Esophagus muscularis mucosa (tissue), 4 donors: Measurements from ENCODE around the gene EARS2.

ENCODE experiments used
- EP300 ChIP-seq: sonication (generic); formaldehyde crosslinking; IDR thresholded peaks from one replicate; pipeline ENCODE4 v1.6.1; 2017; ENCODE audit warnings: antibody characterized with exemption
- POLR2A ChIP-seq: fragments of 450-650 bp; IDR thresholded peaks from one replicate; pipeline ENCODE4 v1.6.1; 2017; ENCODE audit warnings: antibody characterized with exemption, moderate library complexity, mild to moderate bottlenecking, low read depth
- TF ChIP-seq, protein P1 (sequence below), 3 experiments: fragments of 200-600 bp in 2 of 3; fragments of 450-650 bp in 1 of 3; sonication (generic) in 2 of 3; IDR thresholded peaks; one replicate each; pipeline ENCODE4 v1.5.1; 2017 to 2019; ENCODE audit warnings: antibody characterized with exemption in 3 of 3, mild to moderate bottlenecking in 2 of 3, moderate library complexity in 1 of 3

DNA sequence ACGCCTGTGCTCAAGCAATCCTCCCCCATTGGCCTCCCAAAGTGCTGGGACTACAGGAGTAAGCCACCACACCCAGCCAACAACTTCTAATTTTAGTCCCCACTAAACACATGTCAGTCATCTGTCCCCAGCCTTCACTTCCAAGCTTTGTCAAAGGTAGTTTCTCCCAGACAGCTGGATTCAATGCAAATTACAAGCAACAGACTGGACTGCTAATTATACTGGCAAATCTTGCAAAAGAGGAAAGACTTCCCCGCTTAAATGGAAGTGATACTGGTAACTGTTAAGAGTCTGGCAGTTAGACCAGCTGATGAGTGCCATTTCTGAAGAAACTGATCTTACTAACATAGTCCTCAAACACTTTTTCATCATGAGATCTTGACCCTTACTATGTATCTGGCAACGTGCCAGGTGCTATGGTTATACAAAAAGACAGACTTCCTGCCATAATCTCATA, 38.7 kb downstream of the EARS2 start:
- TF ChIP-seq, protein P1, sequence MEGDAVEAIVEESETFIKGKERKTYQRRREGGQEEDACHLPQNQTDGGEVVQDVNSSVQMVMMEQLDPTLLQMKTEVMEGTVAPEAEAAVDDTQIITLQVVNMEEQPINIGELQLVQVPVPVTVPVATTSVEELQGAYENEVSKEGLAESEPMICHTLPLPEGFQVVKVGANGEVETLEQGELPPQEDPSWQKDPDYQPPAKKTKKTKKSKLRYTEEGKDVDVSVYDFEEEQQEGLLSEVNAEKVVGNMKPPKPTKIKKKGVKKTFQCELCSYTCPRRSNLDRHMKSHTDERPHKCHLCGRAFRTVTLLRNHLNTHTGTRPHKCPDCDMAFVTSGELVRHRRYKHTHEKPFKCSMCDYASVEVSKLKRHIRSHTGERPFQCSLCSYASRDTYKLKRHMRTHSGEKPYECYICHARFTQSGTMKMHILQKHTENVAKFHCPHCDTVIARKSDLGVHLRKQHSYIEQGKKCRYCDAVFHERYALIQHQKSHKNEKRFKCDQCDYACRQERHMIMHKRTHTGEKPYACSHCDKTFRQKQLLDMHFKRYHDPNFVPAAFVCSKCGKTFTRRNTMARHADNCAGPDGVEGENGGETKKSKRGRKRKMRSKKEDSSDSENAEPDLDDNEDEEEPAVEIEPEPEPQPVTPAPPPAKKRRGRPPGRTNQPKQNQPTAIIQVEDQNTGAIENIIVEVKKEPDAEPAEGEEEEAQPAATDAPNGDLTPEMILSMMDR (IDR thresholded peaks at IDR 0.05) = no peak
- TF ChIP-seq POLR2A (no peak), EP300 (no peak)
